ENCODE data around the gene ARSK. TPM values are rescaled to one million over a fixed set of nuclear protein-coding genes. Genes with fewer than 3 reads are reported as not detected.

The ARSK gene
- total RNA-seq, 2 donors from 2014 or later, result 7.3 to 23.3 TPM

- no peak for DNase-seq (ENCODE audit: low spot score)
- no peak overlapping the region for H3K4me3 ChIP-seq
- no peaks in the 10 kb centered on the region for H3K27me3 ChIP-seq (replicated peaks; ENCODE audit: insufficient read depth)
- TF ChIP-seq POLR2A (IDR thresholded peaks at IDR 0.05), result no peak
- no peak for TF ChIP-seq CTCF (IDR thresholded peaks at IDR 0.05)
- H3K27ac ChIP-seq, result no peak overlapping the region
- no peaks in the 10 kb centered on the region for H3K9me3 ChIP-seq
- no peaks in the 10 kb centered on the region for H3K4me1 ChIP-seq (replicated peaks)
- 93% methylated on average over 1 of the region's 1 CpG for WGBS
- no peaks in the 10 kb centered on the region for H3K36me3 ChIP-seq
- intact Hi-C loops (cut with DNase I), result no loop called here
Observed at GRCh38 chr5:95606419-95606818, 51.5 kb downstream of the ARSK start.

- no peak for DNase-seq (ENCODE audit: low spot score)
- H3K4me1 ChIP-seq (replicated peaks), result no peaks in the 10 kb centered on the region
- no peak overlapping the region for H3K4me3 ChIP-seq
- no peak overlapping the region for H3K27ac ChIP-seq
- no peaks in the 10 kb centered on the region for H3K36me3 ChIP-seq
- TF ChIP-seq POLR2AphosphoS5 (IDR thresholded peaks at IDR 0.05) (no peak), POLR2A (IDR thresholded peaks at IDR 0.05) (no peak), CTCF (IDR thresholded peaks at IDR 0.05) (no peak)
- WGBS, result 31% methylated on average over 3 of the region's 3 CpGs
- no peaks in the 10 kb centered on the region for H3K9me3 ChIP-seq
- intact Hi-C loops (cut with DNase I), result no loop called here
- H3K27me3 ChIP-seq (replicated peaks; ENCODE audit: insufficient read depth), result no peaks in the 10 kb centered on the region
Observed at GRCh38 chr5:95609711-95610110, 54.8 kb downstream of the ARSK start.

GRCh38 chr5:95610546-95610945 lies 55.6 kb downstream of the ARSK start:
- H3K4me3 ChIP-seq, result no peak overlapping the region
- intact Hi-C loops (cut with DNase I), result no loop called here
- H3K27ac ChIP-seq, result no peak overlapping the region
- no peaks in the 10 kb centered on the region for H3K27me3 ChIP-seq (replicated peaks; ENCODE audit: insufficient read depth)
- no peaks in the 10 kb centered on the region for H3K36me3 ChIP-seq
- DNase-seq (ENCODE audit: low spot score), result no peak
- H3K4me1 ChIP-seq (replicated peaks), result no peaks in the 10 kb centered on the region
- H3K9me3 ChIP-seq, result no peaks in the 10 kb centered on the region
- WGBS, result 58% methylated on average over 7 of the region's 7 CpGs
- TF ChIP-seq CTCF (IDR thresholded peaks at IDR 0.05) (no peak), POLR2AphosphoS5 (IDR thresholded peaks at IDR 0.05) (no peak), POLR2A (IDR thresholded peaks at IDR 0.05) (no peak)

- intact Hi-C loops (cut with DNase I), result no loop called here
- Histone ChIP-seq H3K9me3 (no peaks in the 10 kb centered on the region), H3K4me3 (no peak overlapping the region), H3K27ac (no peak overlapping the region), H3K4me1 (replicated peaks) (no peaks in the 10 kb centered on the region), H3K27me3 (replicated peaks; ENCODE audit: insufficient read depth) (no peaks in the 10 kb centered on the region), H3K36me3 (no peaks in the 10 kb centered on the region)
- 92% methylated on average over 3 of the region's 3 CpGs for WGBS
- no peak for TF ChIP-seq CTCF (IDR thresholded peaks at IDR 0.05)
- no peak for TF ChIP-seq POLR2A (IDR thresholded peaks at IDR 0.05)
- no peak for TF ChIP-seq POLR2AphosphoS5 (IDR thresholded peaks at IDR 0.05)
- no peak for DNase-seq (ENCODE audit: low spot score)
Observed at GRCh38 chr5:95611396-95611795, 56.5 kb downstream of the ARSK start.

GRCh38 chr5:95613514-95613913 lies 58.6 kb downstream of the ARSK start:
- H3K4me1 ChIP-seq (replicated peaks), result no peaks in the 10 kb centered on the region
- H3K36me3 ChIP-seq, result no peaks in the 10 kb centered on the region
- intact Hi-C loops (cut with DNase I), result no loop called here
- no peaks in the 10 kb centered on the region for H3K9me3 ChIP-seq
- H3K27ac ChIP-seq, result no peak overlapping the region
- TF ChIP-seq POLR2A (IDR thresholded peaks at IDR 0.05), result no peak
- no peak for TF ChIP-seq CTCF (IDR thresholded peaks at IDR 0.05)
- no peak for TF ChIP-seq POLR2AphosphoS5 (IDR thresholded peaks at IDR 0.05)
- H3K27me3 ChIP-seq (replicated peaks; ENCODE audit: insufficient read depth), result no peaks in the 10 kb centered on the region
- no peak for DNase-seq (ENCODE audit: low spot score)
- 97% methylated on average over 1 of the region's 1 CpG for WGBS
- H3K4me3 ChIP-seq, result no peak overlapping the region

Data from prostate gland (tissue), 2 donors.